Vagina (tissue), 2 donors: ENCODE data around the gene HMX3. TPM values are rescaled to one million over a fixed set of nuclear protein-coding genes. Genes with fewer than 3 reads are reported as not detected.

Experiments used
- DNase-seq, 2 donors: peaks; one replicate each; pipeline ENCODE4 v3.0.0-alpha.2; 2017; ENCODE audit errors: extremely low spot score in 2 of 2
- H3K27ac ChIP-seq: fragments of 200-600 bp; sonication (generic); one replicate; pipeline ENCODE4 v1.5.1; 2019
- H3K27me3 ChIP-seq: fragments of 200-600 bp; sonication (generic); one replicate; pipeline ENCODE4 v1.5.1; 2019
- H3K36me3 ChIP-seq, 2 donors: fragments of 200-600 bp; sonication (generic); one replicate each; pipeline ENCODE4 v1.5.1; 2017 to 2019
- H3K4me1 ChIP-seq: fragments of 200-600 bp; sonication (generic); one replicate; pipeline ENCODE4 v1.5.1; 2019
- H3K4me3 ChIP-seq, 2 donors: fragments of 200-600 bp; sonication (generic); 1 replicate in 1 of 2; 2 replicates in 1 of 2; pipeline ENCODE4 v1.5.1; 2016 to 2019
- H3K9me3 ChIP-seq: fragments of 200-600 bp; sonication (generic); one replicate; pipeline ENCODE4 v1.5.1; 2019
- POLR2A ChIP-seq, 2 donors: fragments of 450-650 bp; IDR thresholded peaks; one replicate each; pipeline ENCODE4 v1.6.1; 2017; ENCODE audit warnings: antibody characterized with exemption in 2 of 2, mild to moderate bottlenecking in 2 of 2, moderate library complexity in 2 of 2
- POLR2AphosphoS5 ChIP-seq, 2 donors: sonication (generic); formaldehyde crosslinking; IDR thresholded peaks; one replicate each; pipeline ENCODE4 v1.9.0; 2017; ENCODE audit warnings: antibody characterized with exemption in 2 of 2, mild to moderate bottlenecking in 2 of 2, low read depth in 1 of 2; ENCODE audit not compliant: insufficient read depth in 1 of 2
- intact Hi-C: fragments of 100-400 bp; cut with DNase I; formaldehyde crosslinking; loops from one replicate; pipeline ENCODE4 v1.15.1; 2023
- total RNA-seq: library from RNA; depleted of rRNA; stranded (reverse); fragments of >200 nt; gene quantifications from one replicate; pipeline ENCODE4 v1.2.3, GENCODE V29; 2016
- TF ChIP-seq, protein P1 (sequence below), 3 experiments: fragments of 450-650 bp in 2 of 3; fragments of 200-600 bp in 1 of 3; sonication (generic) in 1 of 3; IDR thresholded peaks; one replicate each; pipeline ENCODE4 v1.5.1; 2017 to 2019; ENCODE audit warnings: antibody characterized with exemption in 3 of 3, mild to moderate bottlenecking in 2 of 3, moderate library complexity in 2 of 3

The HMX3 gene
- total RNA-seq, 1 donor from 2014 or later = not detected

DNA sequence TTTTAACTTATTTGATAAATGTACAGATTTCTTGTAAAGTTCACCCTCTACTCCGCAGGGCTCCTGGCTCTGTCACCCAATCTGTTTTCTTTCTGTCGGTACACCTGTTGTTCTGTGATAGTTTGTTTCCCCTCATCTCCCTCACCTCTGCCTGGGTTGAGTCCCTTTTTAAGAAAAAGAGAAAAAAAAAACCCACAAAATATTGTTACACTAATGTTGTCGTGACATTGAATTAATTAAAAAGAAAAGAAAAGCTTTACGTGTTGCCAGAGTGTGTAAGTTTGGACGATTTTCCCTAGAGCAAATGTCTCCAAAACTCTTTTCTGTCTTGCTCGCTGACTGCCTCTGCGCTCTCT, 3.4 kb downstream of the HMX3 start:
- Histone ChIP-seq H3K4me3 (no peak overlapping the region), H3K9me3 (no peaks in the 10 kb centered on the region), H3K36me3 (no peaks in the 10 kb centered on the region), H3K27me3 (peaks cover 48% of the 10 kb centered on the region), H3K27ac (no peak overlapping the region), H3K4me1 (peaks cover 37% of the 10 kb centered on the region)
- TF ChIP-seq, protein P1, sequence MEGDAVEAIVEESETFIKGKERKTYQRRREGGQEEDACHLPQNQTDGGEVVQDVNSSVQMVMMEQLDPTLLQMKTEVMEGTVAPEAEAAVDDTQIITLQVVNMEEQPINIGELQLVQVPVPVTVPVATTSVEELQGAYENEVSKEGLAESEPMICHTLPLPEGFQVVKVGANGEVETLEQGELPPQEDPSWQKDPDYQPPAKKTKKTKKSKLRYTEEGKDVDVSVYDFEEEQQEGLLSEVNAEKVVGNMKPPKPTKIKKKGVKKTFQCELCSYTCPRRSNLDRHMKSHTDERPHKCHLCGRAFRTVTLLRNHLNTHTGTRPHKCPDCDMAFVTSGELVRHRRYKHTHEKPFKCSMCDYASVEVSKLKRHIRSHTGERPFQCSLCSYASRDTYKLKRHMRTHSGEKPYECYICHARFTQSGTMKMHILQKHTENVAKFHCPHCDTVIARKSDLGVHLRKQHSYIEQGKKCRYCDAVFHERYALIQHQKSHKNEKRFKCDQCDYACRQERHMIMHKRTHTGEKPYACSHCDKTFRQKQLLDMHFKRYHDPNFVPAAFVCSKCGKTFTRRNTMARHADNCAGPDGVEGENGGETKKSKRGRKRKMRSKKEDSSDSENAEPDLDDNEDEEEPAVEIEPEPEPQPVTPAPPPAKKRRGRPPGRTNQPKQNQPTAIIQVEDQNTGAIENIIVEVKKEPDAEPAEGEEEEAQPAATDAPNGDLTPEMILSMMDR (IDR thresholded peaks at IDR 0.05) = no peak
- no peak for TF ChIP-seq POLR2AphosphoS5 (IDR thresholded peaks at IDR 0.05; ENCODE audit: insufficient read depth in 1 of 2, low read depth in 1 of 2)
- no peak for TF ChIP-seq POLR2A (IDR thresholded peaks at IDR 0.05)
- intact Hi-C loops = no loop called here
- DNase-seq = no peak

DNA sequence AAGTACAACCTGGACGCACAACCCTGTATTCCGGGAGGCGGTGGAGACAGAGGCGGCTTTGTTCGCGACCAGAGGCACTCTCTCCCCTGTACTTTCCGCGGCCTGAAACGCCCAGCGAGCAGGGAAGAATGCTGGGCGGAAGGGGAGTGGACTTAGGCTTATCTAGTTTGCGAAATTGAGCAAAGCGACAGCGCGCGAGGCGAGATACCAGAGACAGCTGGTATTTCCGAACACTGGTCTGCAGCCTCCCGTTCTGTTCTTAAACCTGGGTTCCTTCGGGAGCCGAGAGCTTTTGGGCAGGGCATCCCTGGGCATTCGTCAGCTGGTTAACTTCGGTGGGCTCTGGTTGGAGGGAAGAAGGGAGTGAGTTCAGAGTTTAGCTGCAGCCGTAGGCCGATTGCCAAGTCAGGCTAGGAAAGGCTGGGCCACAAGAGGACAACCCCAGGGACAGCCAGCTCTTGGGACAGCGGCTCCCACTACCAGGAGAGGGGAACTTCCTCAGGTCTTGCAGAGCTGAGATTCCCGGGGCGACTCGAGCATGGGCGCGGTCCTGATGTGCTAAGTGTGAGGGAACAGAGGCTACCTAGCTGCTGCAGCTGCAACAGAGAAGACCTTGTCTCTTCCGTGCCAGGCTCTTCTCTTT, 3.9 kb downstream of the HMX3 start:
- intact Hi-C loops = no loop called here
- Histone ChIP-seq H3K27me3 (peaks cover 48% of the 10 kb centered on the region), H3K4me3 (no peak overlapping the region), H3K36me3 (no peaks in the 10 kb centered on the region), H3K9me3 (no peaks in the 10 kb centered on the region), H3K4me1 (peaks cover 32% of the 10 kb centered on the region), H3K27ac (no peak overlapping the region)
- no peak for DNase-seq
- TF ChIP-seq POLR2AphosphoS5 (IDR thresholded peaks at IDR 0.05; ENCODE audit: insufficient read depth in 1 of 2, low read depth in 1 of 2) (no peak), POLR2A (IDR thresholded peaks at IDR 0.05) (no peak)
- TF ChIP-seq, protein P1 (IDR thresholded peaks at IDR 0.05) = no peak

DNA sequence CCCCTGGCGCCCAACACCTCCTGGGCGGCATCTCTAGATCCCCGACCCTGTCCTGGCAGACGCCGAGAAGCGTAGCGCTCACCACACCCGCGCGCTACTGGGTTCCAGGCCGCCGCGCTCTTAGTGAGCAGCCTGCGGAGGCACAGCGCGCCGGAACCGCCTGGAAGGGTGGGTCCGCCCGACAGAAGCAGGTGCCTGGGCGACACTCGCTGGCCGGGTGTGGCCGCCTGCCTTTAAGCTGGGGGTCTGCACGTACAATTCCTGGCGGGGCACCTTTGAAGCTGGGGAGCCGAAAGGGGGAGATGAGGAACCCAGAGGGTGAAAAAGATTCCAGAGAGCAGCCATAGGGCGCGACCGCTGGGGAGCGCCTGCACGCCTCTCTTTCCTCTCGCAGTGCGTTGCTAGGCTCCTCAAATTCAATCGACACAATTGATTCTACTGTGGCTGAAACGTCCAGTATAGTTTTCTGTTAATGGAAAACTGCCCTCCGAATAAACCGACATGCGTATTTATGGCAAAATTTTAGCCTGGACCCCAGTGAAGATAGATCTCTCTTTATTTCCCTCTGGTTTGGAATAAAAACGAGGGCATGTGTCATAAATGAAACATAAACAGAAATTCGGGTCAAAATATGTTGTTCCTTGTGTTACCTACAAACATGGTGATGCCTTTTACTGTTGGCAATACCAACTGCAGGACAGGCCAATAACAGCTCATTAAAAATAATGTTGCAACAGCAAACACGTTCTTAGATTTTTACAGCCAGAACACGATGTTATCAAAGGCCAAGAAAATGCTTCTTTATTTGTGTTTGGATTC, 4.6 kb downstream of the HMX3 start:
- Histone ChIP-seq H3K4me1 (peaks cover 25% of the 10 kb centered on the region), H3K9me3 (no peaks in the 10 kb centered on the region), H3K27me3 (peaks cover 42% of the 10 kb centered on the region), H3K27ac (no peak overlapping the region), H3K4me3 (no peak overlapping the region), H3K36me3 (no peaks in the 10 kb centered on the region)
- intact Hi-C loops = no loop called here
- no peak for DNase-seq
- TF ChIP-seq POLR2AphosphoS5 (IDR thresholded peaks at IDR 0.05; ENCODE audit: insufficient read depth in 1 of 2, low read depth in 1 of 2) (no peak), POLR2A (IDR thresholded peaks at IDR 0.05) (no peak)
- TF ChIP-seq, protein P1 (IDR thresholded peaks at IDR 0.05) = no peak

DNA sequence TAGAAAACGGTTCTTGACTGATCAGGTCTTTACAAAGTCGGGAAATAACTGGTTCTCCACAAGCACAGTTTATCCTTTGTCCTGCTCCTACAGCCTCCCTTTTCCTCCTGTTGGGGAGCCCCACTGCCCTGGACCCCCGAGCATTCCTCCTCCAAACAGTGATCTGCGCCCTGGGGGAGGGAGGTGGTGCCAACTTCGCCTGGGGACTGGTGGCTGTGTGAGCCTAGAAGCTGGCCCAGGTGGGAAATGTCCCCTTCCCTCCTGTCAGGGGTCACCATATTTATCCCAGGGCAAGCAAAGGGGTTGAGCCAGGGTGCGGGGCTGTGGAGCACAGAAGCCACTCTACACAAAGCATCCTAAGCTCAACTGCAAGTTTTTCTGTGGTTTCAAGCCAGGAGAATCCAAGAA, 5.2 kb downstream of the HMX3 start:
- DNase-seq = no peak
- peaks cover 22% of the 10 kb centered on the region for H3K4me1 ChIP-seq

More for the DNA sequence above, 5.2 kb downstream of the HMX3 start:
- Histone ChIP-seq H3K4me3 (no peak overlapping the region), H3K36me3 (no peaks in the 10 kb centered on the region), H3K27ac (no peak overlapping the region), H3K9me3 (no peaks in the 10 kb centered on the region), H3K27me3 (peaks cover 36% of the 10 kb centered on the region)
- no peak for TF ChIP-seq POLR2A (IDR thresholded peaks at IDR 0.05)
- TF ChIP-seq POLR2AphosphoS5 (IDR thresholded peaks at IDR 0.05; ENCODE audit: insufficient read depth in 1 of 2, low read depth in 1 of 2) = no peak
- TF ChIP-seq, protein P1 (IDR thresholded peaks at IDR 0.05) = no peak
- intact Hi-C loops = no loop called here
